HL-60 (cell line): ENCODE measurements around the gene RNLS.

ENCODE experiments used
- DNase-seq, 2 experiments: peaks; one replicate each; pipeline ENCODE4 v3.0.0-alpha.2; 2010 to 2020; ENCODE audit warnings: low read depth in 1 of 2, low spot score in 1 of 2
- H3K27ac ChIP-seq: fragments of 250-450 bp; sonication (Bioruptor Pico); replicated peaks from 2 replicates; pipeline ENCODE4 v1.5.1; 2020; ENCODE audit warnings: mild to moderate bottlenecking, moderate library complexity
- H3K27me3 ChIP-seq: fragments of 250-450 bp; sonication (Bioruptor Pico); 2 replicates; pipeline ENCODE4 v1.5.1; 2021; ENCODE audit warnings: mild to moderate bottlenecking, moderate library complexity; ENCODE audit not compliant: insufficient read depth, poor library complexity, severe bottlenecking
- H3K4me3 ChIP-seq: replicated peaks from 2 replicates; pipeline ENCODE4 v1.5.1; 2011; ENCODE audit warnings: mild to moderate bottlenecking, control low read depth, low read length; ENCODE audit not compliant: insufficient read depth
- GABPA ChIP-seq: IDR thresholded peaks from 2 replicates; pipeline ENCODE4 v1.6.1; 2012; ENCODE audit warnings: low read depth
- POLR2AphosphoS5 ChIP-seq: IDR thresholded peaks from 2 replicates; pipeline ENCODE4 v1.6.1; 2012; ENCODE audit warnings: low read depth
- SPI1 ChIP-seq: IDR thresholded peaks from 2 replicates; pipeline ENCODE4 v1.6.1; 2012; ENCODE audit warnings: low read depth, mild to moderate bottlenecking, borderline replicate concordance
- TF ChIP-seq, protein P1 (sequence below): IDR thresholded peaks from one replicate; pipeline ENCODE4 v1.5.1; 2011; ENCODE audit warnings: low read length, control low read depth, inconsistent platforms; ENCODE audit not compliant: insufficient read depth
- TF ChIP-seq, protein P2 (sequence below): IDR thresholded peaks from 2 replicates; pipeline ENCODE4 v1.6.1; 2012; ENCODE audit warnings: low read depth; ENCODE audit not compliant: insufficient replicate concordance

RNLS gene

DNA sequence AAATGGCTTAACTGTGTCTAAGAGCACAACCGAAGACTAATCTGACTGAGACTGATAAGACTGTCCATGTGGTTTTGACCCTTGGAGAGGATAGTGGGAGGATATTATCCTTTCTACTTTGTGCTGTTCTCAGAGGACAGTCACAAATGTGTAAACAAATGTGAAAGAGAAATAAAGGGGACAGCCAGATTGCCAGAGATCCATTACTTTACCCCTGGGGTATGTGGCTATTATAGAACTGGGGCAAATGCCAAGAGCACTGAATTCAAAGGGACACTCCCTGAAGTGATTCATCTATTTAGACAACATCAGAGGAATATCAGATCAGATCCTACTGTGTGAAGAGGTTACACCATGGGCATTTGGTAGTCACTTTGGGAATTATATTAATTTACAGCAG lies 154.7 kb downstream of the RNLS start:
- no peak overlapping the region for H3K27ac ChIP-seq
- DNase-seq, result no peak
- H3K27me3 ChIP-seq, result no peaks in the 10 kb centered on the region
- H3K4me3 ChIP-seq, result no peak overlapping the region
- TF ChIP-seq, protein P1, sequence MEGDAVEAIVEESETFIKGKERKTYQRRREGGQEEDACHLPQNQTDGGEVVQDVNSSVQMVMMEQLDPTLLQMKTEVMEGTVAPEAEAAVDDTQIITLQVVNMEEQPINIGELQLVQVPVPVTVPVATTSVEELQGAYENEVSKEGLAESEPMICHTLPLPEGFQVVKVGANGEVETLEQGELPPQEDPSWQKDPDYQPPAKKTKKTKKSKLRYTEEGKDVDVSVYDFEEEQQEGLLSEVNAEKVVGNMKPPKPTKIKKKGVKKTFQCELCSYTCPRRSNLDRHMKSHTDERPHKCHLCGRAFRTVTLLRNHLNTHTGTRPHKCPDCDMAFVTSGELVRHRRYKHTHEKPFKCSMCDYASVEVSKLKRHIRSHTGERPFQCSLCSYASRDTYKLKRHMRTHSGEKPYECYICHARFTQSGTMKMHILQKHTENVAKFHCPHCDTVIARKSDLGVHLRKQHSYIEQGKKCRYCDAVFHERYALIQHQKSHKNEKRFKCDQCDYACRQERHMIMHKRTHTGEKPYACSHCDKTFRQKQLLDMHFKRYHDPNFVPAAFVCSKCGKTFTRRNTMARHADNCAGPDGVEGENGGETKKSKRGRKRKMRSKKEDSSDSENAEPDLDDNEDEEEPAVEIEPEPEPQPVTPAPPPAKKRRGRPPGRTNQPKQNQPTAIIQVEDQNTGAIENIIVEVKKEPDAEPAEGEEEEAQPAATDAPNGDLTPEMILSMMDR, result no peak
- TF ChIP-seq POLR2AphosphoS5 (no peak), GABPA (no peak), SPI1 (no peak)
- TF ChIP-seq, protein P2, sequence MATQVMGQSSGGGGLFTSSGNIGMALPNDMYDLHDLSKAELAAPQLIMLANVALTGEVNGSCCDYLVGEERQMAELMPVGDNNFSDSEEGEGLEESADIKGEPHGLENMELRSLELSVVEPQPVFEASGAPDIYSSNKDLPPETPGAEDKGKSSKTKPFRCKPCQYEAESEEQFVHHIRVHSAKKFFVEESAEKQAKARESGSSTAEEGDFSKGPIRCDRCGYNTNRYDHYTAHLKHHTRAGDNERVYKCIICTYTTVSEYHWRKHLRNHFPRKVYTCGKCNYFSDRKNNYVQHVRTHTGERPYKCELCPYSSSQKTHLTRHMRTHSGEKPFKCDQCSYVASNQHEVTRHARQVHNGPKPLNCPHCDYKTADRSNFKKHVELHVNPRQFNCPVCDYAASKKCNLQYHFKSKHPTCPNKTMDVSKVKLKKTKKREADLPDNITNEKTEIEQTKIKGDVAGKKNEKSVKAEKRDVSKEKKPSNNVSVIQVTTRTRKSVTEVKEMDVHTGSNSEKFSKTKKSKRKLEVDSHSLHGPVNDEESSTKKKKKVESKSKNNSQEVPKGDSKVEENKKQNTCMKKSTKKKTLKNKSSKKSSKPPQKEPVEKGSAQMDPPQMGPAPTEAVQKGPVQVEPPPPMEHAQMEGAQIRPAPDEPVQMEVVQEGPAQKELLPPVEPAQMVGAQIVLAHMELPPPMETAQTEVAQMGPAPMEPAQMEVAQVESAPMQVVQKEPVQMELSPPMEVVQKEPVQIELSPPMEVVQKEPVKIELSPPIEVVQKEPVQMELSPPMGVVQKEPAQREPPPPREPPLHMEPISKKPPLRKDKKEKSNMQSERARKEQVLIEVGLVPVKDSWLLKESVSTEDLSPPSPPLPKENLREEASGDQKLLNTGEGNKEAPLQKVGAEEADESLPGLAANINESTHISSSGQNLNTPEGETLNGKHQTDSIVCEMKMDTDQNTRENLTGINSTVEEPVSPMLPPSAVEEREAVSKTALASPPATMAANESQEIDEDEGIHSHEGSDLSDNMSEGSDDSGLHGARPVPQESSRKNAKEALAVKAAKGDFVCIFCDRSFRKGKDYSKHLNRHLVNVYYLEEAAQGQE, result no peak

DNA sequence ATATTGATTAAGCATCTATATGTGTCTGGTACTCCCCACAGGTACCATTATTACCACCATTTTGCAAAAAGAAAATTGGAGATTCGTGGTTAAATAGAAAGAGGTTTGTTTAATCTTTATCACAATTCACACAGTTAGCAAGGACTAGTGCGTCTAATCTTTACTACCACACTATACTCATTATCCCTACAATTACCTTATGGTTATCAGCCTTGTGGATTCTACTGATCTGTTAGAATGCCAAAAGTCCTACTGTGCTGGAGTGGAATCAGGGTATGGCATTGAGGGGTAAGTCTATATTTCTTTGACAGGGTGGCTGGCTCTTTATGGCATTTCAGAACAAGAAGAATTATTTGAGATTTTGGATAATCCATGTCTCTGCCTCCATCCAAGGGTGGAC lies 156.1 kb downstream of the RNLS start:
- TF ChIP-seq, protein P1, result no peak
- no peak for TF ChIP-seq POLR2AphosphoS5
- no peak for TF ChIP-seq GABPA
- TF ChIP-seq SPI1, result no peak
- TF ChIP-seq, protein P2, result no peak

DNA sequence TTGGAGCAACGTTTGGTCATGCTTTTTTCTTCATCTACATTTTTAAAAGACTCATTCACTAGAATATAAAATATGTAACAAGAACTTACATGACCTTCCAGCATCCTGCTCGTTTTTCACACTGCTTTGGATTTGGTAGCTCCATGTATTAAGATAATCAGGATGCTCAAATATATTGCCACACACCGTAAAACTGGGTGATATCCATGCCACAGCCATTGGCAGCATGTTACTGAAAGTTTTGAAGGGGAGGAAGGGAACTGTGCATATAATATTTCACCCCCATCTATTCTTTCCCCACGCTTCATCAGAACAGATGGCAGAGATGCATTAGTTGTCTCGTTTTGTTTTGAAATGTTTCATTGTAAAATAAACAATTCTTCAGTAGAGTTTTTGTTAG lies 158.2 kb downstream of the RNLS start:
- no peaks in the 10 kb centered on the region for H3K27me3 ChIP-seq
- H3K27ac ChIP-seq, result no peak overlapping the region
- H3K4me3 ChIP-seq, result no peak overlapping the region
- no peak for DNase-seq
- no peak for TF ChIP-seq GABPA
- TF ChIP-seq, protein P1, result no peak
- TF ChIP-seq, protein P2, result no peak
- TF ChIP-seq POLR2AphosphoS5, result no peak
- TF ChIP-seq SPI1, result no peak

More for the DNA sequence above, 156.1 kb downstream of the RNLS start:
- Histone ChIP-seq H3K27ac (no peak overlapping the region), H3K27me3 (no peaks in the 10 kb centered on the region), H3K4me3 (no peak overlapping the region)
- no peak for DNase-seq
